ENCODE data around the gene ANKFN1. TPM values are rescaled to one million over a fixed set of nuclear protein-coding genes. Genes with fewer than 3 reads are reported as not detected.

The ANKFN1 gene
- total RNA-seq, 1 experiment from 2014 or later, result not detected

DNA sequence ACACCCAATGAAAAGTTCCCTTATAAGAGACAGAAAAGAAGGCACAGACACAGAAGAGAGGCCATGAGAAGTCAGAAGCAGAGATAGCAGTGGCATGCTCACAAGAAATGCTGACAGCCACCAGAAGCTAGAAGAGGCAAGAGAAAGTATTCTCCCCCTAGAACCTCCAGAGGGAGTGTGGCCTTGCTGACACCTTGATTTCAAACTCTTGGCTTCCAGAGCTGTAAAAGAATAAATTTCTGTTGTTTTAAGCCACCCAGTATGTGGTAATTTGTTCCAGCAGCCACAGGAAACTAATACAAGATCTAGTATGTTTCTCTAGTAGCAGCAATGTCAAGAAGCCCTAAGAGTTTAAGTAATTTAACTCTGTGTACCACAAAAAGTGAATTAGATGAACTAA is 353.1 kb downstream of the ANKFN1 start:
- H3K4me1 ChIP-seq (ENCODE audit: control insufficient read depth, insufficient read depth, low read length), result no peaks in the 10 kb centered on the region
- BruUV-seq (replicated peaks), result no TSS peak
- intact Hi-C loops (cut with micrococcal nuclease; ENCODE audit: unreplicated experiment) (no loop called here), in situ Hi-C loops (cut with HindIII; ENCODE audit: low pct_unique_long_range_greater_than_20kb, low sequenced_read_pairs) (no loop called here)
- H3K9me3 ChIP-seq (ENCODE audit: control insufficient read depth, insufficient read depth, low read depth, low read length), result no peaks in the 10 kb centered on the region
- ATAC-seq, result no peak
- DNase-seq (ENCODE audit: low read depth, low spot score), result no peak
- H3K27ac ChIP-seq (ENCODE audit: low read length), result no peak overlapping the region
- H3K4me3 ChIP-seq (ENCODE audit: low read depth in 2 of 2, low read length in 2 of 2), result no peak overlapping the region
- ChIA-PET POLR2A (no interaction called here), CTCF (no interaction called here)
- no peaks in the 10 kb centered on the region for H3K27me3 ChIP-seq (ENCODE audit: control insufficient read depth, insufficient read depth, low read length)
- no peak for TF ChIP-seq SIN3A (IDR thresholded peaks at IDR 0.05; ENCODE audit: borderline replicate concordance, insufficient read depth, low read depth, low read length)
- TF ChIP-seq, protein P1, sequence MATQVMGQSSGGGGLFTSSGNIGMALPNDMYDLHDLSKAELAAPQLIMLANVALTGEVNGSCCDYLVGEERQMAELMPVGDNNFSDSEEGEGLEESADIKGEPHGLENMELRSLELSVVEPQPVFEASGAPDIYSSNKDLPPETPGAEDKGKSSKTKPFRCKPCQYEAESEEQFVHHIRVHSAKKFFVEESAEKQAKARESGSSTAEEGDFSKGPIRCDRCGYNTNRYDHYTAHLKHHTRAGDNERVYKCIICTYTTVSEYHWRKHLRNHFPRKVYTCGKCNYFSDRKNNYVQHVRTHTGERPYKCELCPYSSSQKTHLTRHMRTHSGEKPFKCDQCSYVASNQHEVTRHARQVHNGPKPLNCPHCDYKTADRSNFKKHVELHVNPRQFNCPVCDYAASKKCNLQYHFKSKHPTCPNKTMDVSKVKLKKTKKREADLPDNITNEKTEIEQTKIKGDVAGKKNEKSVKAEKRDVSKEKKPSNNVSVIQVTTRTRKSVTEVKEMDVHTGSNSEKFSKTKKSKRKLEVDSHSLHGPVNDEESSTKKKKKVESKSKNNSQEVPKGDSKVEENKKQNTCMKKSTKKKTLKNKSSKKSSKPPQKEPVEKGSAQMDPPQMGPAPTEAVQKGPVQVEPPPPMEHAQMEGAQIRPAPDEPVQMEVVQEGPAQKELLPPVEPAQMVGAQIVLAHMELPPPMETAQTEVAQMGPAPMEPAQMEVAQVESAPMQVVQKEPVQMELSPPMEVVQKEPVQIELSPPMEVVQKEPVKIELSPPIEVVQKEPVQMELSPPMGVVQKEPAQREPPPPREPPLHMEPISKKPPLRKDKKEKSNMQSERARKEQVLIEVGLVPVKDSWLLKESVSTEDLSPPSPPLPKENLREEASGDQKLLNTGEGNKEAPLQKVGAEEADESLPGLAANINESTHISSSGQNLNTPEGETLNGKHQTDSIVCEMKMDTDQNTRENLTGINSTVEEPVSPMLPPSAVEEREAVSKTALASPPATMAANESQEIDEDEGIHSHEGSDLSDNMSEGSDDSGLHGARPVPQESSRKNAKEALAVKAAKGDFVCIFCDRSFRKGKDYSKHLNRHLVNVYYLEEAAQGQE (IDR thresholded peaks at IDR 0.05; ENCODE audit: insufficient read depth in 1 of 2, low read depth in 2 of 2, low read length in 1 of 2), result no peak
- TF ChIP-seq CTCF (IDR thresholded peaks at IDR 0.05), result no peak
- TF ChIP-seq TCF7L2 (IDR thresholded peaks at IDR 0.05; ENCODE audit: low read depth, low read length), result no peak
- TF ChIP-seq POLR2AphosphoS5 (IDR thresholded peaks at IDR 0.05; ENCODE audit: low read depth, low read length), result no peak
- H3K36me3 ChIP-seq (ENCODE audit: control insufficient read depth, insufficient read depth, low read length), result no peaks in the 10 kb centered on the region

DNA sequence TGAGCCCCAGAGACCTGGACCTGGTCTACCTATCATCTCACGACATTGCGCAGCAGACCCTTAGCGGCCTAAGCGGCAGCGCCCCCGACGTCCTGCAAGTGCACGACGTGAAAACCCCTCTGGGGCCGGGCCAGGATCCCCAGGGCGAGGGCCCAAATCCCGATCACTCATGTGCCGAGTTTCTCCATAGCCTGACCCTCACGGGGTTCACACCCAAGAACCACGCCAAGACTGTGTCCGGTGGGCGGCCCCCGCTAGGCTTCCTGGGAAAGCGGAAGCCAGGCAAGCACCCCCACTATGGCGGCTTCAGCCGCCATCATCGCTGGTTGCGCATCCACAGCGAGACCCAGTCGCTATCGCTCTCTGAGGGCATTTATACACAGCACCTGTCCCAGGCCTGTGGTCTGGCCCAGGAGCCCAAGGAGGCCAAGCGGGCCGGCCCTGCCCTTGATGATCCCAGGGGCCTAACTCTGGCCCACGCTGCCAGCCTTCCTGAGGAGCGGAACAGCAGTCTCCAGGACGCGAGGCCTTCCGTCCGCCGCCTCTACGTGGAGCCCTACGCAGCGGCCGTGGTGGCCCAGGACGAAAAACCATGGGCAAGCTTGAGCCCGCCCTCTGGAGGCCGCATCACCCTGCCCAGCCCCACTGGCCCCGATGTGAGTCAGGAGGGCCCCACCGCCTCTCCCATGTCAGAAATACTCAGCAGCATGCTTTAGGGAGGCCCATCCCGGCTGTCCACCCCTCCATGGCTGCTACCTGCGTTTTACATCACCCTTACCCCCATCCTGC is 357.5 kb downstream of the ANKFN1 start:
- Histone ChIP-seq H3K4me1 (ENCODE audit: control insufficient read depth, insufficient read depth, low read length) (no peaks in the 10 kb centered on the region), H3K9me3 (ENCODE audit: control insufficient read depth, insufficient read depth, low read depth, low read length) (no peaks in the 10 kb centered on the region), H3K36me3 (ENCODE audit: control insufficient read depth, insufficient read depth, low read length) (no peaks in the 10 kb centered on the region), H3K27me3 (ENCODE audit: control insufficient read depth, insufficient read depth, low read length) (peaks cover 5% of the 10 kb centered on the region; the same call in 1 of the 2 replicates), H3K27ac (ENCODE audit: low read length) (no peak overlapping the region), H3K4me3 (ENCODE audit: low read depth in 2 of 2, low read length in 2 of 2) (no peak overlapping the region)
- ChIA-PET POLR2A (no interaction called here), CTCF (no interaction called here)
- in situ Hi-C loops (cut with HindIII; ENCODE audit: low pct_unique_long_range_greater_than_20kb, low sequenced_read_pairs) (no loop called here), intact Hi-C loops (cut with micrococcal nuclease; ENCODE audit: unreplicated experiment) (no loop called here)
- ATAC-seq (no peak), DNase-seq (ENCODE audit: low read depth, low spot score) (no peak)
- BruUV-seq (replicated peaks), result no TSS peak
- TF ChIP-seq POLR2AphosphoS5 (IDR thresholded peaks at IDR 0.05; ENCODE audit: low read depth, low read length), result no peak

DNA sequence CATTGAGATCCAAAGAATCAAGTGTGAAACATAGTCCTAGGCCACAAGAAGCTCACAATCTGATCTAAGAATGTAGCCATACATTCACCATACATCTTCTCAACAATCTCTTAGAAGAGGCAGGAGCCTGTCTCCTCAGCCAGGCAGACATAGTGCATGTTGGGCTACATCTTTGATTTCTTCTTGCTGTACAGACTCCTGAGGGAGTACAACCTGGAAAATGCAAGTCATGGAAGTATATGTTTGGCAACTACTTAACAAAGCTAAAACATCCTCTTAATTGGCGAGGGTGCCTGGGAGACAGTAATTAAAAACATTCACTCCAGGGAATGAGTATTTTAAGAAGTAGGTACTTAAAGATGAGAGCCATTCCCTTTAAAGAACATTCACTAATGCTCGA is 361.0 kb downstream of the ANKFN1 start:
- no TSS peak for BruUV-seq (replicated peaks)
- Histone ChIP-seq H3K9me3 (ENCODE audit: control insufficient read depth, insufficient read depth, low read depth, low read length) (no peaks in the 10 kb centered on the region), H3K36me3 (ENCODE audit: control insufficient read depth, insufficient read depth, low read length) (no peaks in the 10 kb centered on the region), H3K4me3 (ENCODE audit: low read depth in 2 of 2, low read length in 2 of 2) (no peak overlapping the region), H3K27ac (ENCODE audit: low read length) (no peak overlapping the region), H3K27me3 (ENCODE audit: control insufficient read depth, insufficient read depth, low read length) (peaks cover 5% of the 10 kb centered on the region; the same call in 1 of the 2 replicates), H3K4me1 (ENCODE audit: control insufficient read depth, insufficient read depth, low read length) (no peaks in the 10 kb centered on the region)
- ChIA-PET CTCF (no interaction called here), POLR2A (no interaction called here)
- ATAC-seq (no peak), DNase-seq (ENCODE audit: low read depth, low spot score) (no peak)
- intact Hi-C loops (cut with micrococcal nuclease; ENCODE audit: unreplicated experiment), result no loop called here
- in situ Hi-C loops (cut with HindIII; ENCODE audit: low pct_unique_long_range_greater_than_20kb, low sequenced_read_pairs), result no loop called here
- TF ChIP-seq CTCF (IDR thresholded peaks at IDR 0.05) (no peak), TCF7L2 (IDR thresholded peaks at IDR 0.05; ENCODE audit: low read depth, low read length) (no peak), SIN3A (IDR thresholded peaks at IDR 0.05; ENCODE audit: borderline replicate concordance, insufficient read depth, low read depth, low read length) (no peak), POLR2AphosphoS5 (IDR thresholded peaks at IDR 0.05; ENCODE audit: low read depth, low read length) (no peak)
- TF ChIP-seq, protein P1 (IDR thresholded peaks at IDR 0.05; ENCODE audit: insufficient read depth in 1 of 2, low read depth in 2 of 2, low read length in 1 of 2), result no peak
